PC-3 (cell line): ENCODE measurements around the gene LACRT. TPM values are rescaled to one million over a fixed set of nuclear protein-coding genes. Genes with fewer than 3 reads are reported as not detected.
"Not testable (repeated sequence)": the region's sequence is repeated elsewhere in the genome, so short reads cannot be mapped to it uniquely, and the experiment has no call there.

Source experiments
- ATAC-seq: fragments of 200-7000 bp; cut with Tn5 transposase; 2 replicates; pipeline ENCODE4 v1.9.1; 2020; ENCODE audit warnings: mild to moderate bottlenecking, moderate library complexity
- BruUV-seq: library from RNA; stranded (reverse); fragments of 400-500 nt; replicated peaks from 2 replicates; lab custom pipeline; 2021; lab: Mats Ljungman, UMichigan
- CTCF ChIA-PET: fragments of 300-600 bp; sonication (Branson Sonifier 250); formaldehyde crosslinking; loops from one replicate; lab custom pipeline; 2022; ENCODE audit warnings: antibody characterized with exemption; lab: Charles Lee
- POLR2A ChIA-PET: fragments of 300-600 bp; sonication (Branson Sonifier 250); formaldehyde crosslinking; loops from one replicate; lab custom pipeline; 2022; ENCODE audit warnings: antibody characterized with exemption; ENCODE audit not compliant: unreplicated experiment; lab: Charles Lee
- DNase-seq: peaks from one replicate; pipeline ENCODE4 v3.0.0-alpha.2; 2015
- H2AFZ ChIP-seq: fragments of 300-600 bp; sonication (generic); 2 replicates; pipeline ENCODE4 v1.6.0; 2016; ENCODE audit warnings: antibody characterized with exemption, low read length
- H3F3A ChIP-seq: fragments of 300-600 bp; sonication (generic); one replicate; pipeline ENCODE4 v1.6.0; 2017; ENCODE audit warnings: antibody characterized with exemption, low read length, control low read depth, mild to moderate bottlenecking; ENCODE audit not compliant: unreplicated experiment
- H3K27ac ChIP-seq: fragments of 300-600 bp; sonication (generic); 2 replicates; pipeline ENCODE4 v1.5.1; 2016; ENCODE audit warnings: mild to moderate bottlenecking, low read length
- H3K27me3 ChIP-seq: fragments of 300-600 bp; sonication (generic); 2 replicates; pipeline ENCODE4 v1.6.1; 2016; ENCODE audit warnings: low read length, mixed read lengths
- H3K36me3 ChIP-seq: fragments of 300-600 bp; sonication (generic); 2 replicates; pipeline ENCODE4 v1.6.1; 2016; ENCODE audit warnings: low read depth, mixed run types, low read length, mixed read lengths
- H3K4me1 ChIP-seq: fragments of 300-600 bp; sonication (generic); 2 replicates; pipeline ENCODE4 v1.5.1; 2016; ENCODE audit warnings: low read length; ENCODE audit not compliant: insufficient read depth
- H3K4me2 ChIP-seq: fragments of 300-600 bp; sonication (generic); 2 replicates; pipeline ENCODE4 v1.6.0; 2016; ENCODE audit warnings: low read length
- H3K4me3 ChIP-seq: fragments of 300-600 bp; sonication (generic); 2 replicates; pipeline ENCODE4 v1.5.1; 2016; ENCODE audit warnings: mild to moderate bottlenecking, low read length, mixed read lengths
- H3K79me2 ChIP-seq: fragments of 300-600 bp; sonication (generic); 2 replicates; pipeline ENCODE4 v1.6.1; 2017; ENCODE audit warnings: low read length, mixed read lengths
- H3K9ac ChIP-seq: fragments of 300-600 bp; sonication (generic); 2 replicates; pipeline ENCODE4 v1.6.0; 2016; ENCODE audit warnings: mild to moderate bottlenecking, low read length
- H3K9me2 ChIP-seq: fragments of 300-600 bp; sonication (generic); replicated peaks from 2 replicates; pipeline ENCODE4 v1.6.1; 2016; ENCODE audit warnings: mixed run types, low read length, mixed read lengths
- H3K9me3 ChIP-seq: fragments of 300-600 bp; sonication (generic); 2 replicates; pipeline ENCODE4 v1.6.1; 2016; ENCODE audit warnings: low read length, mixed read lengths
- H4K20me1 ChIP-seq: fragments of 300-600 bp; sonication (generic); 2 replicates; pipeline ENCODE4 v1.6.1; 2016; ENCODE audit warnings: low read length, mixed read lengths
- CTCF ChIP-seq: fragments of 300-600 bp; sonication (generic); conservative IDR thresholded peaks from 2 replicates; pipeline ENCODE4 v1.5.1; 2017; ENCODE audit warnings: antibody characterized with exemption, low read depth, mild to moderate bottlenecking, low read length
- EZH2 ChIP-seq: fragments of 300-600 bp; sonication (generic); IDR thresholded peaks from one replicate; pipeline ENCODE4 v1.6.1; 2017; ENCODE audit warnings: antibody characterized with exemption, mild to moderate bottlenecking, low read length; ENCODE audit not compliant: unreplicated experiment
- EZH2phosphoT487 ChIP-seq: fragments of 300-600 bp; sonication (generic); IDR thresholded peaks from 2 replicates; pipeline ENCODE4 v1.6.1; 2018; ENCODE audit warnings: mild to moderate bottlenecking, antibody characterized with exemption, low read length, borderline replicate concordance
- intact Hi-C: fragments of 100-400 bp; cut with micrococcal nuclease; formaldehyde crosslinking; loops from 2 replicates; pipeline ENCODE4 v1.9.0; 2023
- total RNA-seq: library from RNA; depleted of rRNA; stranded (reverse); fragments of >200 nt; gene quantifications from 2 replicates; pipeline ENCODE4 v1.2.3, GENCODE V29; 2014

The LACRT gene
- total RNA-seq, 1 experiment from 2014 or later = not detected

DNA sequence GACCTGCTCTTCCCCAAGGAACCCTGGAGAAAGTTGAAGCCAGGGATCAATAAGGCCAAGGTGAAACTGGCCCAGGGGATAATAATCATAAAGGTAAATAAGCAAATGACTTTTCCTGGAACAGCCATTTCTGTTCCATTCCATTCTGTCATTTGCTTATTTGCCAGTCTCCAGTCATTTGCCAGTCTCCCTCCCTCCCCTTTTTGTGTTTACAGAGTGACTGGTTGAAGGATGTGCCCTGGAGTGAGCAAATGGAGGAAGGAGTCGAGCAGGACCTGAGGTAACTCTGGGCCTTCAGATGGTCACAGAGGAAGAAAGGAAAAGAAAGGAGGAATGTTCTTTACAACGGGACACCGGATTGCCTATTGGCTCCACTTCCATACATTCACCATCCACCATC lies 31.3 kb upstream of the LACRT start:
- ChIA-PET CTCF (no interaction called here), POLR2A (no interaction called here)
- Histone ChIP-seq H3K27ac (no peak overlapping the region), H3K9ac (no peak overlapping the region), H3K79me2 (no peaks in the 10 kb centered on the region), H3K4me2 (no peak overlapping the region), H2AFZ (no peak overlapping the region), H3K4me1 (no peaks in the 10 kb centered on the region), H3K27me3 (peaks cover 46% of the 10 kb centered on the region), H3F3A (no peaks in the 10 kb centered on the region), H3K4me3 (no peak overlapping the region), H3K36me3 (no peaks in the 10 kb centered on the region), H3K9me2 (no peaks in the 10 kb centered on the region), H4K20me1 (no peaks in the 10 kb centered on the region), H3K9me3 (no peaks in the 10 kb centered on the region)
- intact Hi-C loops = no loop called here
- BruUV-seq = no TSS peak
- DNase-seq = no peak
- TF ChIP-seq EZH2 = no peak
- TF ChIP-seq CTCF = no peak
- TF ChIP-seq EZH2phosphoT487 = no peak
- no peak for ATAC-seq

DNA sequence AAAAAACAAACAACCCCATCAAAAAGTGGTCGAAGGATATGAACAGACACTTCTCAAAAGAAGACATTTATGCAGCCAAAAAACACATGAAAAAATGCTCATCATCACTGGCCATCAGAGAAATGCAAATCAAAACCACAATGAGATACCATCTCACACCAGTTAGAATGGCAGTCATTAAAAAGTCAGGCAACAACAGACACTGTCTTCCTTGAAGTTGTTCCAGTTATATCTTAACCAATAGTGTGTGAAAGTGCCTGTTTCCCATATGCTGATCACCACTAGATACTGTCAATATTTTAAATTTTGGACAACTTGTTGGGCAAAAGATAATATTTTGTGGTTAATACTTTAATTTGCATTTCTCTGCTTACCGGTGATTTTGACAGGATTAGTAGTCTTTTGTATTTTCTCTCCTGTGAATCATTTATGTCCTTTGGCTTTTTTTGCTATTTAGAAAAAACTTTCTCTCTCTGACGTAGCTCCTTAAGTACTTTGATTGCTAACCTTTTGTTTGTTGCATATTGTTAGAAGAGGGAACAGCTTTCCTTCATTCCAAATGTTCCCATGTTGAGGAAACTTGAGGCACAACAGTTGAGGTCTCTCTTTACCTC lies 30.4 kb upstream of the LACRT start:
- intact Hi-C loops, H3F3A ChIP-seq, H3K9ac ChIP-seq, H3K9me2 ChIP-seq, ATAC-seq, H3K4me1 ChIP-seq, H3K4me3 ChIP-seq, H3K79me2 ChIP-seq, H3K4me2 ChIP-seq, H3K9me3 ChIP-seq, DNase-seq, H2AFZ ChIP-seq, CTCF ChIA-PET, H4K20me1 ChIP-seq, H3K27ac ChIP-seq, H3K36me3 ChIP-seq, POLR2A ChIA-PET, BruUV-seq: not testable (repeated sequence)
- peaks cover 37% of the 10 kb centered on the region for H3K27me3 ChIP-seq

DNA sequence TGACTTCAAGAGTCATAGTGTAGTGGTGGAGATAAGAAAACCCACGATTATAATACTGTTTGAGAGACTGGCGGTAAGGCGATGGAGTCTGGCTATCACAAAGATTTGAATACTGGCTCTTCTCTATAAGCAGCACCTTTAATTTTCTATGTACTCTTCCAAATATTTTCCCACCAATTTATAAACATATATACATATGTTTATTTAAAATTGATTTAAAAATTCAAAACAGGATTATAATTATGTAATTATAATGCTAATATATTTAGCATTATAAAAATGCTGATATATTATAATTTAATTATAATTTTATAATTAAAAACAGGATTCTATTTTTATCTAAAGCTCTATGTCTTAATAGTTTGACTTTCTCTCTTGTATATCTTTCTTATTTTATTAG lies 28.9 kb upstream of the LACRT start:
- H4K20me1 ChIP-seq = no peaks in the 10 kb centered on the region
- no peaks in the 10 kb centered on the region for H3F3A ChIP-seq
- H3K9me3 ChIP-seq = no peaks in the 10 kb centered on the region
- TF ChIP-seq EZH2 (no peak), EZH2phosphoT487 (no peak), CTCF (no peak)
- no peak for DNase-seq
- intact Hi-C loops = no loop called here
- no peak overlapping the region for H3K4me2 ChIP-seq
- no TSS peak for BruUV-seq
- H3K36me3 ChIP-seq = no peaks in the 10 kb centered on the region
- H3K27me3 ChIP-seq = peaks cover 37% of the 10 kb centered on the region
- ChIA-PET CTCF (no interaction called here), POLR2A (no interaction called here)
- no peak overlapping the region for H3K27ac ChIP-seq
- no peak overlapping the region for H3K9ac ChIP-seq
- no peak for ATAC-seq
- H3K4me3 ChIP-seq = no peak overlapping the region
- H2AFZ ChIP-seq = no peak overlapping the region
- H3K79me2 ChIP-seq = no peaks in the 10 kb centered on the region
- no peaks in the 10 kb centered on the region for H3K4me1 ChIP-seq
- H3K9me2 ChIP-seq = no peaks in the 10 kb centered on the region
